ENCODE results near the gene OSBPL9. TPM values are rescaled to one million over a fixed set of nuclear protein-coding genes. Genes with fewer than 3 reads are reported as not detected.

Gene OSBPL9
- total RNA-seq, 1 experiment from 2014 or later: 61.9 TPM

DNA sequence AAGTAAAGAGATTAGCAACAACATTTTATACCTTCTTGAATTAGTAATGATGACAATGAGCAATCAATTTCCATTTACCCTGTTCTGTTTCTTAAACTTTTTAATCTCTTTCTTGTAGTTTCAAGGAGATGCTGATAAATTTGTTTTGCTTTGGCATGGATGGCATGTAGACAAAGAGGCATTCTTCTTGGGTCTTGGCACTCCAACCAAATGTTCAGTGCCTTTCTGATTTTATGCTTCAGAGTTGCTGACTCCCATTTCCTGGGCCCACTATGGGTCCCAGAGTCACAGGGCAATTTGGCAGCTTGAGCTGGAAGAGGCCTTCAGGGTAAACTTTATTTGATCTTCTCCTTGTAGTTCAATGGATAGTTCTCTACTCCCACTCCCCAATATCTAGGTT is 42.1 kb upstream of the OSBPL9 start:
- Histone ChIP-seq H3K4me1 (peaks cover 13% of the 10 kb centered on the region), H3K9me3 (no peaks in the 10 kb centered on the region), H3K4me3 (ENCODE audit: low read depth, low read length) (no peak overlapping the region), H3K36me3 (ENCODE audit: control insufficient read depth, insufficient read depth, low read length) (no peaks in the 10 kb centered on the region), H3K27me3 (replicated peaks; ENCODE audit: control insufficient read depth, insufficient read depth, low read length) (no peaks in the 10 kb centered on the region)
- TF ChIP-seq, protein P1, sequence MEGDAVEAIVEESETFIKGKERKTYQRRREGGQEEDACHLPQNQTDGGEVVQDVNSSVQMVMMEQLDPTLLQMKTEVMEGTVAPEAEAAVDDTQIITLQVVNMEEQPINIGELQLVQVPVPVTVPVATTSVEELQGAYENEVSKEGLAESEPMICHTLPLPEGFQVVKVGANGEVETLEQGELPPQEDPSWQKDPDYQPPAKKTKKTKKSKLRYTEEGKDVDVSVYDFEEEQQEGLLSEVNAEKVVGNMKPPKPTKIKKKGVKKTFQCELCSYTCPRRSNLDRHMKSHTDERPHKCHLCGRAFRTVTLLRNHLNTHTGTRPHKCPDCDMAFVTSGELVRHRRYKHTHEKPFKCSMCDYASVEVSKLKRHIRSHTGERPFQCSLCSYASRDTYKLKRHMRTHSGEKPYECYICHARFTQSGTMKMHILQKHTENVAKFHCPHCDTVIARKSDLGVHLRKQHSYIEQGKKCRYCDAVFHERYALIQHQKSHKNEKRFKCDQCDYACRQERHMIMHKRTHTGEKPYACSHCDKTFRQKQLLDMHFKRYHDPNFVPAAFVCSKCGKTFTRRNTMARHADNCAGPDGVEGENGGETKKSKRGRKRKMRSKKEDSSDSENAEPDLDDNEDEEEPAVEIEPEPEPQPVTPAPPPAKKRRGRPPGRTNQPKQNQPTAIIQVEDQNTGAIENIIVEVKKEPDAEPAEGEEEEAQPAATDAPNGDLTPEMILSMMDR (IDR thresholded peaks at IDR 0.05; ENCODE audit: insufficient read depth in 1 of 2, low read depth in 1 of 2, low read length in 1 of 2, severe bottlenecking in 1 of 2, unreplicated experiment in 1 of 2): no peak
- Mint-ChIP-seq H3K27me3 (ENCODE audit: insufficient read depth, unreplicated experiment) (no peaks in the 10 kb centered on the region), H3K4me3 (ENCODE audit: unreplicated experiment) (no peak overlapping the region), H3K27ac (ENCODE audit: unreplicated experiment) (peak overlapping the region; percentile 19), H3K9me3 (ENCODE audit: unreplicated experiment) (no peaks in the 10 kb centered on the region), H3K4me1 (ENCODE audit: low read depth, unreplicated experiment) (peaks cover 7% of the 10 kb centered on the region), H3K36me3 (ENCODE audit: insufficient read depth, unreplicated experiment) (no peaks in the 10 kb centered on the region)
- BruUV-seq (replicated peaks): no TSS peak
- no peak for DNase-seq
- intact Hi-C loops (cut with micrococcal nuclease; ENCODE audit: unreplicated experiment): no loop called here
- POLR2A ChIA-PET: no interaction called here
- CTCF ChIA-PET: no interaction called here

DNA sequence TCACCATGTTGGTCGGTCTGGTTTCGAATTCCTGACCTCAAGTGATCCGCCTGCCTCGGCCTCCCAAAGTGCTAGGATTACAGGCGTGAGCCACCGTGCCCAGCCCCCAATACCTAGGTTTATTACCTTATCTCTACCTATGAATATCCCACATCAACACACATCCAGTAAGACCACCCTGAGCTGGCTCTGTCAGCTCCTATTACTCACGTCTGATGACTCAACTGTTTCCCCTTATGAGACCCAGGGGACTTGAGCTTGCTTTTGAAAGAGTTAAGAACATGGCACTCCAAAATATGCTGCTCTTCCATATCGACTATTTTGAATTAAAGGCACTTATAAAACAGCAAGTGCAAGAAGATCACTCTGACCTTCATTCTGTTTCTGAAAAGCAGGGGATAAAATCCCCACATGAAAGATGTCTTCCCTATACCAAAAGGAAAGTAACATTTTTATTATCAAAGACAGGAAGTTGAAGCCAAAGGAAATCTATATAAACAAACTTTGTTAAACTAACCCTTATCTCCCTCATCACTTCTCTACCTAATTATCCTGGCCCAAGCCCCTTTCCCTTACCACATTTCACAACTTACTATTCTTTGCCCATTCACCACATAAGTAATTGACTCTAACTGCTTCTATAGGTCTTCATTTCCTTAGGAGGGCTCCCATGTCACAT is 41.3 kb upstream of the OSBPL9 start:
- H3K4me1 ChIP-seq: peaks cover 7% of the 10 kb centered on the region
- POLR2A ChIA-PET: no interaction called here
- H3K36me3 ChIP-seq (ENCODE audit: control insufficient read depth, insufficient read depth, low read length): no peaks in the 10 kb centered on the region
- CTCF ChIA-PET: no interaction called here
- TF ChIP-seq, protein P1 (IDR thresholded peaks at IDR 0.05; ENCODE audit: insufficient read depth in 1 of 2, low read depth in 1 of 2, low read length in 1 of 2, severe bottlenecking in 1 of 2, unreplicated experiment in 1 of 2): no peak
- H3K4me3 ChIP-seq (ENCODE audit: low read depth, low read length): no peak overlapping the region
- no peaks in the 10 kb centered on the region for H3K27me3 Mint-ChIP-seq (ENCODE audit: insufficient read depth, unreplicated experiment)
- H3K36me3 Mint-ChIP-seq (ENCODE audit: insufficient read depth, unreplicated experiment): no peaks in the 10 kb centered on the region
- no TSS peak for BruUV-seq (replicated peaks)
- no peaks in the 10 kb centered on the region for H3K9me3 Mint-ChIP-seq (ENCODE audit: unreplicated experiment)
- no peaks in the 10 kb centered on the region for H3K27me3 ChIP-seq (replicated peaks; ENCODE audit: control insufficient read depth, insufficient read depth, low read length)
- peaks cover under 1% of the 10 kb centered on the region for H3K4me1 Mint-ChIP-seq (ENCODE audit: low read depth, unreplicated experiment)
- no peak for DNase-seq
- no peaks in the 10 kb centered on the region for H3K9me3 ChIP-seq
- peak overlapping the region; percentile 19 for H3K27ac Mint-ChIP-seq (ENCODE audit: unreplicated experiment)
- H3K4me3 Mint-ChIP-seq (ENCODE audit: unreplicated experiment): no peak overlapping the region
- intact Hi-C loops (cut with micrococcal nuclease; ENCODE audit: unreplicated experiment): no loop called here

DNA sequence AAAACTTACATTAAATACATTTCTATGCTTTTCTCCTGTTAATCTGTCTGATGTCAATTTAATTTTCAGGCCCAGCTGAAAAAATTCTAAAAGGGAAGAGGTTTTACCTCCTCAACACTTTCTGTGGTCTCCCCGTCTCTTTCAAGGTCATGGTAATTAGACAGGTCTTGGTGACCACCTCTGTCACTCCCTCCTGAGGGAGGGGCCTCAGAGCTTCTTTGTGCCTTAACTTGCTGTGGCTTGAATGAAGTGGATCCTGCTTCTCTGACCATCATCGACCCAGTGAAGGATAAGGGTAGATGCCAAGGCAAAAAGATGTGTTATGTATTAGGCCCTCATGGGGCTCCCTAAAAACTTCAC is 40.8 kb upstream of the OSBPL9 start:
- Mint-ChIP-seq H3K27me3 (ENCODE audit: insufficient read depth, unreplicated experiment) (no peaks in the 10 kb centered on the region), H3K27ac (ENCODE audit: unreplicated experiment) (no peak overlapping the region), H3K9me3 (ENCODE audit: unreplicated experiment) (no peaks in the 10 kb centered on the region), H3K4me1 (ENCODE audit: low read depth, unreplicated experiment) (no peaks in the 10 kb centered on the region), H3K36me3 (ENCODE audit: insufficient read depth, unreplicated experiment) (no peaks in the 10 kb centered on the region), H3K4me3 (ENCODE audit: unreplicated experiment) (no peak overlapping the region)
- no peaks in the 10 kb centered on the region for H3K9me3 ChIP-seq
- DNase-seq: no peak
- BruUV-seq (replicated peaks): no TSS peak
- H3K27me3 ChIP-seq (replicated peaks; ENCODE audit: control insufficient read depth, insufficient read depth, low read length): no peaks in the 10 kb centered on the region
- TF ChIP-seq, protein P1 (IDR thresholded peaks at IDR 0.05; ENCODE audit: insufficient read depth in 1 of 2, low read depth in 1 of 2, low read length in 1 of 2, severe bottlenecking in 1 of 2, unreplicated experiment in 1 of 2): no peak
- peaks cover 2% of the 10 kb centered on the region for H3K4me1 ChIP-seq
- no peaks in the 10 kb centered on the region for H3K36me3 ChIP-seq (ENCODE audit: control insufficient read depth, insufficient read depth, low read length)
- intact Hi-C loops (cut with micrococcal nuclease; ENCODE audit: unreplicated experiment): no loop called here
- no peak overlapping the region for H3K4me3 ChIP-seq (ENCODE audit: low read depth, low read length)
- ChIA-PET POLR2A (no interaction called here), CTCF (no interaction called here)
